C4-2B (cell line): ENCODE results near the gene GP1BA.

Source experiments
- H3K27ac ChIP-seq: fragments of 450-650 bp; 2 replicates; pipeline ENCODE4 v1.5.1; 2017
- ZFX ChIP-seq: fragments of 450-650 bp; IDR thresholded peaks from 2 replicates; pipeline ENCODE4 v1.6.1; 2017
- TF ChIP-seq, protein P1 (sequence below): fragments of 450-650 bp; conservative IDR thresholded peaks from 2 replicates; pipeline ENCODE4 v1.5.1; 2017; ENCODE audit warnings: mild to moderate bottlenecking

Gene GP1BA

DNA sequence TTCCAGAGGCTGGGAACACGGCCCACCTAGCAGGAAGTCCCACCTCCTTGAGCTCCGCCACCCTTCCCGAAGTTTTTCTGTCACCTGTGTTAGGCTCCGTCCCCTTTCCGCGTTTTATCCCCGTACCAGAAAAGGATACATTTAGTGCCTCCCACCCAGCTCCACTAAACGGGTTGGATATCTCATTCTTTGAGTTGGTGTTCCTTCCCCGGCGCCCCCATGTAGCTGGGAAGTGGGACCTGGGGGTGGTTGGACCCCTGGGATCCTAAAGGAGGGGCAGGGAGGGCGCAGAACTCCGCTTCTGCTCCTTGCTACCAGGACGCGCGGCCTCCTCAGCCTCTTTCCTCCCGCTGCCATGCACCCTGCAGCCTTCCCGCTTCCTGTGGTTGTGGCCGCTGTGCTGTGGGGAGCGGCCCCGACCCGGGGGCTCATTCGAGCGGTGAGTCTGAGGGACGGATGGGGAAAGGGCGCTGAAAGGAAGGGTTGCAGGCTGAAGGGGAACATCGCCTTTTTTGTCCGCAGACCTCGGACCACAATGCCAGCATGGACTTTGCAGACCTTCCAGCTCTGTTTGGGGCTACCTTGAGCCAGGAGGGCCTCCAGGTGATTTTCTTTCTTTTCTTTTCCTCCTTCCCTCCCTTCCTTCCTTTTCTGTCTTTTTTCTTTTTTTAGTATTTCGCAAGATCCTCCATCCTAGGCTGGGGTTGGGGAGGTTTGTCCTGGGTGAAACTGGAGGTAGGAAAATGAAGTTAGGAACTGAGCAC lies 8.7 kb downstream of the GP1BA start:
- H3K27ac ChIP-seq: peak overlapping the region; percentile 97
- TF ChIP-seq, protein P1, sequence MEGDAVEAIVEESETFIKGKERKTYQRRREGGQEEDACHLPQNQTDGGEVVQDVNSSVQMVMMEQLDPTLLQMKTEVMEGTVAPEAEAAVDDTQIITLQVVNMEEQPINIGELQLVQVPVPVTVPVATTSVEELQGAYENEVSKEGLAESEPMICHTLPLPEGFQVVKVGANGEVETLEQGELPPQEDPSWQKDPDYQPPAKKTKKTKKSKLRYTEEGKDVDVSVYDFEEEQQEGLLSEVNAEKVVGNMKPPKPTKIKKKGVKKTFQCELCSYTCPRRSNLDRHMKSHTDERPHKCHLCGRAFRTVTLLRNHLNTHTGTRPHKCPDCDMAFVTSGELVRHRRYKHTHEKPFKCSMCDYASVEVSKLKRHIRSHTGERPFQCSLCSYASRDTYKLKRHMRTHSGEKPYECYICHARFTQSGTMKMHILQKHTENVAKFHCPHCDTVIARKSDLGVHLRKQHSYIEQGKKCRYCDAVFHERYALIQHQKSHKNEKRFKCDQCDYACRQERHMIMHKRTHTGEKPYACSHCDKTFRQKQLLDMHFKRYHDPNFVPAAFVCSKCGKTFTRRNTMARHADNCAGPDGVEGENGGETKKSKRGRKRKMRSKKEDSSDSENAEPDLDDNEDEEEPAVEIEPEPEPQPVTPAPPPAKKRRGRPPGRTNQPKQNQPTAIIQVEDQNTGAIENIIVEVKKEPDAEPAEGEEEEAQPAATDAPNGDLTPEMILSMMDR: no peak
- TF ChIP-seq ZFX: 0 out of 2 replicates have a peak, but pooled peaks have one; percentile 9

DNA sequence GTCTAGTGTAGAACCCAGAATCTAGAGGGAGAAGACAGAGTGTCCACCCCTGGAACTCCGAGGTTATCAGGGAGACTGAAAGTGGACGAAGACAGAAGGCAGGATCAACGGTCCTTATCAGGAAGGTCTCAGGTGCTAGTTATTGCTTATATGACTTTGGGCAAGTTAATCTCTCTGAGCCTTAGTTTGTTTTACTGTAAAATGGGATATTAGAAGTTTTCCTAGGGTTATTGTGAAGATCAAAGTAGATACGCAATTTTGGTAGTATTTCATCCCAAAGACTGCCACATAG lies 9.2 kb downstream of the GP1BA start:
- TF ChIP-seq, protein P1: no peak
- H3K27ac ChIP-seq: peak overlapping the region; percentile 97

DNA sequence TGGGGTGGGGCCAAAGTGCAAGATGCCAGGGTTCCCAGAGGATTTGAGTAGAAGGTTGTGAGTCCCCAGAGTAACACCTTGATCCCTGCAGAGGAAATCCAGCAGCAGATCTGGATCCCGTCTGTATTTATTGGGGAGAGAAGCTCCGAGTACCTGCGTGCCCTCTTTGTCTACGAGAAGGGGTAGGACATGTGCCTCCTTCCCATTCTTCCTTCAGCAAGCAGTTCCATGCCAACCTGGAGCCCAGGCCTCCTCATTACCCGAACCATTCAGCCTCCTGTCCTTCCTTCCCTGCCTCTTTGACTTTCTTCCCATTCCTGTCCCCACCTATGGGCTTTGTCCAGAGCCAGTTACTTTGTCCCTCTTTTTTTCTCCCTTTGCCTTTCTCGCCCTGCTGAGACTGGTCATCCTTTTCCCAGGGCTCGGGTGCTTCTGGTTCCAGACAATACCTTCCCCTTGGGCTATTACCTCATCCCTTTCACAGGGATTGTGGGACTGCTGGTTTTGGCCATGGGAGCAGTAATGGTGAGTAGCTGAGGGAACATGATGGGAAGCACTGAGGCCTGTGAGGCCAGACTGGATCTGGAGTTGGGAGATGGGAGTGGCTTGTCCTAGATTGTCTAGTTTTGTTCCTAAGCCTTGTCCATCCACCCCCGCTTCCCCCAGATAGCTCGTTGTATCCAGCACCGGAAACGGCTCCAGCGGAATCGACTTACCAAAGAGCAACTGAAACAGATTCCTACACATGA lies 10.9 kb downstream of the GP1BA start:
- no peak overlapping the region for H3K27ac ChIP-seq
- TF ChIP-seq, protein P1: no peak
- no peak for TF ChIP-seq ZFX

DNA sequence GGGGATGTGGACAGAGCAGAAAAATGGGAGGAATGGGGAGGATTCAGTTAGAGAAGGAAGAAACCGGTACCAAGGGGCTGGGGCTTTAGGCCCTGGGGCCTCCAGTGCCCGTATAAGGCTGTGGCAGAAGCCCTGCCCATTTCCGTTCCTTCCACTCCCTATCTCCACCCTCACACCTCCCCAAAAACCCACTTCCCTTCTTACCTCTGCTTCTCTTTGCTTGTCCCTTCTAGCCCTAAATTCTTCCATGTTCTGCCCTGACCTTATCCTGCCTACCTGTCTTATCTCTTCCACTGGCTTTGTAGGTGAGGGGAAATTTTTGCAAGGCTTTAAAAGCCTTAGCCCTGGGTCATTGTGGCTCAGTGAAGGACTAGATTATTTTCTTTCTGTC lies 12.1 kb downstream of the GP1BA start:
- TF ChIP-seq, protein P1: no peak
- TF ChIP-seq ZFX: no peak
- no peak overlapping the region for H3K27ac ChIP-seq

DNA sequence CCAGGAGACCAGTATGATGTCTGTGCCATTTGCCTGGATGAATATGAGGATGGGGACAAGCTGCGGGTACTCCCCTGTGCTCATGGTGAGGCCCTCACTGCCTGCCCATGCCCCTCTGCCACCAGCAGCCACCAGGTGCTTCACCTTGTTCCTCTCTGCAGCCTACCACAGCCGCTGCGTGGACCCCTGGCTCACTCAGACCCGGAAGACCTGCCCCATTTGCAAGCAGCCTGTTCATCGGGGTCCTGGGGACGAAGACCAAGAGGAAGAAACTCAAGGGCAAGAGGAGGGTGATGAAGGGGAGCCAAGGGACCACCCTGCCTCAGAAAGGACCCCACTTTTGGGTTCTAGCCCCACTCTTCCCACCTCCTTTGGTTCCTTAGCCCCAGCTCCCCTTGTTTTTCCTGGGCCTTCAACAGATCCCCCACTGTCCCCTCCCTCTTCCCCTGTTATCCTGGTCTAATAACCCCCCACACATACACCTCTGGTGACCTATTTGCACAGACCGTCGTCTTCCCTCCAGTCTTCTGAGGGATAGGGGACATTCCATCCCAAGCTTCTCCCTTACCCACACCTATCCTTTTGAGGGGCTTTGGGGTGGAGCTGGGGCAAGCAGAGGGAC lies 12.6 kb downstream of the GP1BA start:
- TF ChIP-seq, protein P1: no peak
- no peak for TF ChIP-seq ZFX
- no peak overlapping the region; the same call in 1 of the 2 replicates for H3K27ac ChIP-seq

DNA sequence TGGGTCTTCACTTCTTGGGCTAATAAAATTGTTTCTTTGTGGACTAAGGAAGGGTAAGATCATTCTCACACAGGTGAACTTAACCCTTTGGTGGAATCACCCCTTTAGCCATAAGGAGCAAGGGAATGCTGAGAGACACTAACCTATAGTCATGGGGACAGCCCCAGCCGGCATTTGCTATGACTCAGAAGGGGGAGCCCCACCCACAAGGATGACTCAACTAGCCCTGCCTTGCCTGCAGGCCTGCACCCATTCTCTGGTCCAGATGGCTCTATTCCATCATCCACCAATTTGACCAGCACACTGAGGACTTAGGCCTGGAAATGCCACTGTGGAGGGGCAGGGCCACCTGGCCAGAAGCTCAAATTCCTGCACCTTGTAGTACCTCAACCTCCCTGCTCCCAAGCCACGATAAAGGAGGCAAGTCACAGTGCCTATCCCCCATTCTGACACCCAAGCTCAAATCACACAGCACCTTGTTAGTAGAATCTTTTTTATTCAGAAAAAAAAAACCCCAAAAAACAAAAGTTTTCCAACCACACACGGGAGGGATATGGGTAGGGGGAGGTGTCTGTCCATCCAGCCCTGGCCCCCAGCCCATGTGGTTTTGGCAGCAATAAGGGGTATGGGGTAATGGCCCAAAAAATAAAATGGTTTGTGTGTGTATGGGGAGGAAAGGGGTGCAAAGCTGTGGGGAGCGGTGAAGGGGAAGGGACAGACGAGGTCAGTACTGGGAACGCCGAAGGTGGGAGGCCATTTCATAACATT lies 13.3 kb downstream of the GP1BA start:
- TF ChIP-seq ZFX: no peak
- TF ChIP-seq, protein P1: no peak

DNA sequence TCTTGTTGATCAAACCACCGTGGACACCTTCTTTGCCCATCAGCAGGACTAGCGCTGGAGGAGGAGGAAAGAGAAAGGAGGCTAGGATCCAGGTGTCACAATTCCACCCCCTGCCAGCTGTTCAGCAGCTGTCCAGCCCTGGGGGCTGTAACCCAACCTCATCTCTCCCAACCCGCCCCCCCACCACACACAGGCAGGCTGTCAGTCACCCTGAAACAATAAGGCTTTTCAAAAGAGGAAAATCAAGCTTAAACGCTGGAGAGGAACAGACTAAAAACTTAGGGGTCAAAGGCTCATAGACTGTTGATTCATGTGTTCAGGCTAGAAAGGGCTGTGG lies 13.8 kb downstream of the GP1BA start:
- H3K27ac ChIP-seq: peak overlapping the region; percentile 13

More for the DNA sequence above, 13.3 kb downstream of the GP1BA start:
- peak overlapping the region; percentile 13 for H3K27ac ChIP-seq

More for the DNA sequence above, 13.8 kb downstream of the GP1BA start:
- no peak for TF ChIP-seq ZFX
- TF ChIP-seq, protein P1: no peak
